ENCODE results near the gene RC3H2. TPM values are rescaled to one million over a fixed set of nuclear protein-coding genes. Genes with fewer than 3 reads are reported as not detected.
A peak's percentile ranks its signal among the peaks of the same experiment; 100 is the strongest.
"Not testable (repeated sequence)": the region's sequence is repeated elsewhere in the genome, so short reads cannot be mapped to it uniquely, and the experiment has no call there.

RC3H2 gene
- total RNA-seq, 1 experiment from 2014 or later, result 57.6 TPM

- Histone ChIP-seq H3K4me3 (ENCODE audit: low read depth in 2 of 2, low read length in 2 of 2) (no peak overlapping the region), H3K27ac (ENCODE audit: low read length) (no peak overlapping the region), H3K4me1 (ENCODE audit: control insufficient read depth, insufficient read depth, low read length) (peaks cover 1% of the 10 kb centered on the region; the same call in 1 of the 2 replicates), H3K27me3 (ENCODE audit: control insufficient read depth, insufficient read depth, low read length) (no peaks in the 10 kb centered on the region), H3K36me3 (ENCODE audit: control insufficient read depth, insufficient read depth, low read length) (peaks cover 2% of the 10 kb centered on the region; the same call in 1 of the 2 replicates), H3K9me3 (ENCODE audit: control insufficient read depth, insufficient read depth, low read depth, low read length) (no peaks in the 10 kb centered on the region)
- ATAC-seq, result no peak
- CTCF ChIA-PET, result no interaction called here
- in situ Hi-C loops (cut with HindIII; ENCODE audit: low pct_unique_long_range_greater_than_20kb, low sequenced_read_pairs) (no loop called here), intact Hi-C loops (cut with micrococcal nuclease; ENCODE audit: unreplicated experiment) (no loop called here)
- no peak for TF ChIP-seq REST (IDR thresholded peaks at IDR 0.05; ENCODE audit: insufficient read depth in 1 of 2, low read depth in 2 of 2, low read length in 1 of 2)
- TF ChIP-seq POLR2AphosphoS5 (IDR thresholded peaks at IDR 0.05; ENCODE audit: low read depth, low read length), result no peak
- no peak for TF ChIP-seq CTCF (IDR thresholded peaks at IDR 0.05)
- no peak for TF ChIP-seq TCF7L2 (IDR thresholded peaks at IDR 0.05; ENCODE audit: low read depth, low read length)
- TF ChIP-seq SIN3A (IDR thresholded peaks at IDR 0.05; ENCODE audit: borderline replicate concordance, insufficient read depth, low read depth, low read length), result no peak
- BruUV-seq (replicated peaks), result no TSS peak
- DNase-seq (ENCODE audit: low read depth, low spot score), result no peak
- POLR2A ChIA-PET, result no interaction called here
Observed at GRCh38 chr9:122832194-122832593, 73.0 kb downstream of the RC3H2 start.

GRCh38 chr9:122828965-122829284 is 76.2 kb downstream of the RC3H2 start:
- CTCF ChIA-PET, result not testable (repeated sequence)

GRCh38 chr9:122827761-122828093 is 77.4 kb downstream of the RC3H2 start:
- in situ Hi-C loops (cut with HindIII; ENCODE audit: low pct_unique_long_range_greater_than_20kb, low sequenced_read_pairs), result no loop called here
- ChIA-PET CTCF (no interaction called here), POLR2A (interaction anchor here (0.7 kb wide), 1 partner anchor 284 kb away, joined by 3 read pairs; no protein-coding TSS in a partner anchor)
- ATAC-seq (peak; percentile 28), DNase-seq (ENCODE audit: low read depth, low spot score) (no peak)
- intact Hi-C loops (cut with micrococcal nuclease; ENCODE audit: unreplicated experiment), result no loop called here
- TF ChIP-seq POLR2AphosphoS5 (IDR thresholded peaks at IDR 0.05; ENCODE audit: low read depth, low read length) (no peak), TCF7L2 (IDR thresholded peaks at IDR 0.05; ENCODE audit: low read depth, low read length) (no peak), SIN3A (IDR thresholded peaks at IDR 0.05; ENCODE audit: borderline replicate concordance, insufficient read depth, low read depth, low read length) (no peak), REST (IDR thresholded peaks at IDR 0.05; ENCODE audit: insufficient read depth in 1 of 2, low read depth in 2 of 2, low read length in 1 of 2) (no peak), CTCF (IDR thresholded peaks at IDR 0.05) (no peak)
- Histone ChIP-seq H3K36me3 (ENCODE audit: control insufficient read depth, insufficient read depth, low read length) (peaks cover 2% of the 10 kb centered on the region), H3K4me3 (ENCODE audit: low read depth in 2 of 2, low read length in 2 of 2) (peak overlapping the region; percentile 79 to 81), H3K27me3 (ENCODE audit: control insufficient read depth, insufficient read depth, low read length) (no peaks in the 10 kb centered on the region), H3K4me1 (ENCODE audit: control insufficient read depth, insufficient read depth, low read length) (peaks cover 7% of the 10 kb centered on the region; the same call in 1 of the 2 replicates), H3K27ac (ENCODE audit: low read length) (peak overlapping the region; percentile 85), H3K9me3 (ENCODE audit: control insufficient read depth, insufficient read depth, low read depth, low read length) (no peaks in the 10 kb centered on the region)
- BruUV-seq (replicated peaks), result no TSS peak

More at GRCh38 chr9:122828965-122829284, 76.2 kb downstream of the RC3H2 start:
- H3K27me3 ChIP-seq (ENCODE audit: control insufficient read depth, insufficient read depth, low read length); POLR2A ChIA-PET; H3K4me1 ChIP-seq (ENCODE audit: control insufficient read depth, insufficient read depth, low read length); ATAC-seq; intact Hi-C loops (cut with micrococcal nuclease; ENCODE audit: unreplicated experiment); DNase-seq (ENCODE audit: low read depth, low spot score); H3K9me3 ChIP-seq (ENCODE audit: control insufficient read depth, insufficient read depth, low read depth, low read length); in situ Hi-C loops (cut with HindIII; ENCODE audit: low pct_unique_long_range_greater_than_20kb, low sequenced_read_pairs); BruUV-seq (replicated peaks); H3K36me3 ChIP-seq (ENCODE audit: control insufficient read depth, insufficient read depth, low read length): not testable (repeated sequence)
- H3K4me3 ChIP-seq (ENCODE audit: low read depth in 2 of 2, low read length in 2 of 2), result peak overlapping the region; percentile 79 to 81
- peak overlapping the region; percentile 85 for H3K27ac ChIP-seq (ENCODE audit: low read length)

Data from Panc1 (cell line).